HEK293T (cell line): ENCODE data around the gene ZCCHC24.

Experiments
- CTCF ChIA-PET: fragments of 350-600 bp; formaldehyde crosslinking; extraction: SDS; loops from one replicate; lab custom pipeline; 2021; ENCODE audit warnings: antibody characterized with exemption, inconsistent platforms; lab: Yijun Ruan, JAX
- POLR2A ChIA-PET: fragments of 350-600 bp; formaldehyde crosslinking; extraction: SDS; loops from one replicate; lab custom pipeline; 2020; ENCODE audit warnings: antibody characterized with exemption, inconsistent platforms; lab: Yijun Ruan, JAX
- DNase-seq: peaks from one replicate; pipeline ENCODE4 v3.0.0; 2012; ENCODE audit warnings: mixed read lengths; ENCODE audit errors: extremely low spot score
- ARNT ChIP-seq: fragments of 450-650 bp; IDR thresholded peaks from 2 replicates; pipeline ENCODE4 v1.6.1; 2017; ENCODE audit warnings: mild to moderate bottlenecking
- BHLHE40 ChIP-seq: fragments of 450-650 bp; IDR thresholded peaks from 2 replicates; pipeline ENCODE4 v1.6.1; 2016; ENCODE audit warnings: mild to moderate bottlenecking, moderate library complexity, borderline replicate concordance
- CTBP1 ChIP-seq: fragments of 450-650 bp; IDR thresholded peaks from 2 replicates; pipeline ENCODE4 v1.6.1; 2016; ENCODE audit warnings: borderline replicate concordance
- ELF4 ChIP-seq: fragments of 450-650 bp; IDR thresholded peaks from 2 replicates; pipeline ENCODE4 v1.6.1; 2017; ENCODE audit warnings: antibody characterized with exemption
- FOXA1 ChIP-seq: fragments of 450-650 bp; IDR thresholded peaks from 2 replicates; pipeline ENCODE4 v1.6.1; 2016; ENCODE audit warnings: mild to moderate bottlenecking
- FOXK2 ChIP-seq: fragments of 450-650 bp; IDR thresholded peaks from 2 replicates; pipeline ENCODE4 v1.6.1; 2016; ENCODE audit warnings: mild to moderate bottlenecking
- FOXM1 ChIP-seq: fragments of 450-650 bp; IDR thresholded peaks from 2 replicates; pipeline ENCODE4 v1.6.1; 2017; ENCODE audit warnings: mild to moderate bottlenecking, borderline replicate concordance
- HDGF ChIP-seq: fragments of 450-650 bp; IDR thresholded peaks from 2 replicates; pipeline ENCODE4 v1.6.1; 2017; ENCODE audit warnings: antibody characterized with exemption, borderline replicate concordance
- L3MBTL2 ChIP-seq: fragments of 450-650 bp; conservative IDR thresholded peaks from 2 replicates; pipeline ENCODE4 v1.6.1; 2016; ENCODE audit warnings: mild to moderate bottlenecking
- LEF1 ChIP-seq: fragments of 450-650 bp; IDR thresholded peaks from 2 replicates; pipeline ENCODE4 v1.6.1; 2017; ENCODE audit warnings: mild to moderate bottlenecking, borderline replicate concordance
- NFRKB ChIP-seq: fragments of 450-650 bp; IDR thresholded peaks from 2 replicates; pipeline ENCODE4 v1.6.1; 2016; ENCODE audit warnings: mild to moderate bottlenecking, moderate library complexity
- SP1 ChIP-seq: fragments of 450-650 bp; IDR thresholded peaks from 2 replicates; pipeline ENCODE4 v1.6.1; 2017
- SUZ12 ChIP-seq: fragments of 450-650 bp; IDR thresholded peaks from 2 replicates; pipeline ENCODE4 v1.6.1; 2016; ENCODE audit warnings: mild to moderate bottlenecking
- TARDBP ChIP-seq: fragments of 450-650 bp; IDR thresholded peaks from 2 replicates; pipeline ENCODE4 v1.6.1; 2016
- ZNF384 ChIP-seq: fragments of 450-650 bp; IDR thresholded peaks from 2 replicates; pipeline ENCODE4 v1.6.1; 2016
- TF ChIP-seq, protein P1 (sequence below): fragments of 450-650 bp; IDR thresholded peaks from 2 replicates; pipeline ENCODE4 v1.6.1; 2016

Gene ZCCHC24

DNA sequence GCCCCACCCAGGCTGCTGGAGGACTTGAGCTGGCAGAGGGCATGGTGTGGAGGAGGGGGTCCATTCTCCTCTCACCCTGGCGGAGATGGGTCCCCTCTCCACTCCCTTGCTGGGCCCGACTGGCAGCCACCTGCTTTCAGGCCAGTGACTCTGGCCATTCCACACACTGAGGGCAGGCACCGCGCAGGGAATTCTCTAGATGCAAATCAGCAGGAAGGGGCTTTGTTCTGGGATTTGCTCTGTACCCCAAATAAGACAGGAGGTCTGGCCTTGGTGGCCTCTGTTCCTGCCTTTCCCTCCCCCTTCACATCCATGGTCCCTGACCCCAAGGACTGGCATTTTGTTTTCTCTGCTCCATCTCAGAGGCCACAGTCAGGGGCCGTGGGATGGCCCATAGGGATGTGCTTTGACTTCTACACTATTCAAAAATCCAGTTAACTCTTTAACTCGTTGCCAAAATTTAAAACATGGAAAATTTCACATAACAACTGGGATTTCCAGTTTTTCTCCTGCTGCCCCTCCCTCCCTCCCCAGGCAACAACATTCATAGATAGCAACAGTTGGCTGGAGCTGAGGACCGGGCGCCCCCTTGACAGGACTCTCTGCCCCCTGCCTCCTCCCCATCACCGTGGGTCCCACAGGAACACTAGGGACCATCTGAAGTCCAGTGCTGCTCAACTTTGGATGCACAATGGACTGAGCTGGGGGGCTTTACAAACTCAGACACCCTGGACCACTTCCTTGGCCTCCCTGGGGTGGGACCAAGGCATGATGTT, 64.3 kb downstream of the ZCCHC24 start:
- ChIA-PET CTCF (interaction anchor here (0.7 kb wide), 1 partner anchor 86 kb away, joined by 3 read pairs; no protein-coding TSS in a partner anchor), POLR2A (no interaction called here)
- TF ChIP-seq, protein P1, sequence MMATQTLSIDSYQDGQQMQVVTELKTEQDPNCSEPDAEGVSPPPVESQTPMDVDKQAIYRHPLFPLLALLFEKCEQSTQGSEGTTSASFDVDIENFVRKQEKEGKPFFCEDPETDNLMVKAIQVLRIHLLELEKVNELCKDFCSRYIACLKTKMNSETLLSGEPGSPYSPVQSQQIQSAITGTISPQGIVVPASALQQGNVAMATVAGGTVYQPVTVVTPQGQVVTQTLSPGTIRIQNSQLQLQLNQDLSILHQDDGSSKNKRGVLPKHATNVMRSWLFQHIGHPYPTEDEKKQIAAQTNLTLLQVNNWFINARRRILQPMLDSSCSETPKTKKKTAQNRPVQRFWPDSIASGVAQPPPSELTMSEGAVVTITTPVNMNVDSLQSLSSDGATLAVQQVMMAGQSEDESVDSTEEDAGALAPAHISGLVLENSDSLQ = no peak
- TF ChIP-seq CTBP1 (no peak), ELF4 (no peak), TARDBP (no peak), FOXM1 (no peak), SUZ12 (no peak)

DNA sequence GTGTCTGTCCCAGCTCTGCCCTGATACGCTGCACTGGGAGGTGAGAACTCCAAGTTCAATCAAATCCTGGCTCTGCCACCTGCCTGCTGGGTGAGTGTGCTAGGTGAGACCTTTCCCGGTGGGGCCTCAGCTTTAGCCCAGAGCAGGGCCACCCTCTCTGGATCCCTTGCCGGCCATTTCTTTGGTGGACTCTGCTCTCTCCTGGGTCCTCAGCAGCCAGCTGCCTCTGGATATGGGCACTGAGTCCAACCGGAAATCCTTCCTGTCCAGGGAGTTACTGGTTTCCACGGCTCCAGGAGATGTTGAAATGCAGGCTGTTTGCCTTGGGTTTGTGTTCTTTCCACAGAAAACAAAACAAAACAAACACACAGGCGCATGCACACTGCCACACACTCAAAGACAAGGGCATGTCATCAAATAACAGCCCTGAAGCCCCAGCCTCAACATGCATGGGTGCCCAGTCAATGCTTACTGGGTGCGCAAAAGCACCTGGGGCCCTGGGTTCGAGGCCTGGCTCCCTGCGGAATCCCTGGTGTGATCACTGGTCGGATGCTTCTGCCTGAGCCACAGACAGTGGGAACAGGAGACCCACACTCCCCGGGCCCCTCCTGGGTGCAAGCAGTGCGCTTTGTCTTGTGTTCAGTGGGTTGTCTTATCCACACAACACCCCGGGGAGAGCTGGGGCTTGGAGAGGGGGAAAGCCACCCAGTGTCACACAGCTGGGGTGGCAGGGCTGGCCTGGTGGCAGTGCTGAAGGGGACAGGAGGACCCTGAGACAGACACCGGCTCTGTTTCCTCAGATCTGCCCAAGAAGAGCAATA, 65.1 kb downstream of the ZCCHC24 start:
- no peak for TF ChIP-seq SP1
- no peak for TF ChIP-seq ZNF384
- no peak for TF ChIP-seq FOXM1
- TF ChIP-seq ARNT = no peak
- TF ChIP-seq BHLHE40 = no peak
- no peak for TF ChIP-seq CTBP1
- no peak for TF ChIP-seq FOXA1
- no peak for TF ChIP-seq HDGF
- no peak for TF ChIP-seq FOXK2
- no peak for TF ChIP-seq TARDBP
- TF ChIP-seq LEF1 = no peak
- TF ChIP-seq ELF4 = no peak
- ChIA-PET POLR2A (no interaction called here), CTCF (interaction anchor here (0.7 kb wide), 1 partner anchor 87 kb away, joined by 3 read pairs; no protein-coding TSS in a partner anchor)
- no peak for DNase-seq

More for the DNA sequence above, 64.3 kb downstream of the ZCCHC24 start:
- peak; percentile 6 for DNase-seq

DNA sequence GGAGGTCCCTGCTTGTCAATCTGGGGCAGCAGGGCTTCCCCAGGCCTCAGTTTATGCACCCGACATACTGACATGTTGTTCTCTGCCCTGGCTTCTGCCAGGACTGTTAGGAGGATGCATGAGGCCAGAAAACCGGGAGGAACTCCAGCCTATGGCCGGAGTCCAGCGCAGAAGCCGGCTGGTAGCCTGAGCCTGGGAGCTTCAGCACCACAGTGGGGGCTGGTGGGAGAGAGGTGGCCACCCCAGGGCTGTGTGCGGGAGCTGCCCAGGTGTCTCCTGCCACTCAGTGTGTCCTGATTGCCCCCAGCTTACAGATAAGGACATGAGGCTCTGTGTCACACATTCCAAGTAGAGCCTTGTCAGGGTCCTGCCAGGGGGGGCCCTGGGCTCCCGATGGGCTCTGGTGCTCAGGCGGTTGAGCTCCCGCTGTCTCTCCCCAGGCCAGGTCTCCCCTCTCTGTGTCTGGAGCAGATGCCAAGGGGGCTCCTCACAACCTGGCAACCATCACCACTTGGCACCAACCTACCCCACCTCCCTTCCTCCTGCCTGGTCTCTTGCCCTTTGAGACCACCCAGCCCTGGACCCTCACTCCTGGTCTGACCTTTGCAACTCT, 65.8 kb downstream of the ZCCHC24 start:
- ChIA-PET CTCF (no interaction called here), POLR2A (no interaction called here)
- DNase-seq = no peak
- TF ChIP-seq SP1 (no peak), FOXA1 (no peak), ELF4 (no peak), BHLHE40 (no peak)

DNA sequence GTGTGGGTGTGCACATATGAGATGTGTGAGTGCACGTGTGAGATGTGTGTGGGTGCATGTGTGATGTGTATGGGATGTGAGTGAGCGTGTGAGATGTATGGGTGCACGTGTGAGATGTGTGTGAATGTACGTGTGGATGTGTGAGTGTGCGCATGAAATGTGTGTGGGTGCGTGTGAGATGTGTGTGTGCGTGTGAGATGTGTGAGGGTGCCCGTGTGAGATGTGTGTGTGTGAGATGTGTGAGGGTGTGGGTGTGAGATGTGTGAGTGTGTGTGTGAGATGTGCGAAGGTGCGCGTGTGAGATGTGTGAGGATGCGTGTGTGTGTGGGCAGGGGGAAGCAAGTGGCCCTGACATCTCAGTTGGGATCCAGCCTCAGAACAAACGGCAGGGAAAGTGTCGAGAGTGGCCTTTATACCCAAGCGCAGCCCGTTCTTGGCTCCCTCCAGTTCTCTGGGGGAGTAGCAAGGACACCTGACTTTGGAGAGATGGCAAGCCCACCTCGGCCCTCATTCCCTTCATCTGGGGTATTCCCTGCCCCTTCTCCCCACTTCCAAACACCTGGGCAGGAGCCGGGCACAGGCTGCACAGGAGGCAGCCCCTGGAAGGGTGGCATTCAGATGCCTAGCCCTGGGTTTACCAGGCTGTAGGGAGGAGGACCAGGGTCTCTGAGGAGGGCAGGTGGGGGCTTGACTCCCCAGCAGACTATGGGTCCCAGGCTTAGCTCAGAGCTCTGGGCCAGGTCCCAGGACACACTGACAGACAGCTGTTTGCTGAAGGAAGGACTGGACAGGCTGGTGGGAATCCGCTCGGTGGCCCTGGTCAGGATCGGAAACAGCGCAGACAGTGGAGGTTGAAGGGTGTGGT, 66.5 kb downstream of the ZCCHC24 start:
- TF ChIP-seq HDGF (no peak), SP1 (no peak), FOXM1 (no peak), ARNT (no peak), ELF4 (no peak), BHLHE40 (no peak), FOXK2 (no peak), SUZ12 (no peak)
- DNase-seq = no peak
- ChIA-PET POLR2A (no interaction called here), CTCF (no interaction called here)

DNA sequence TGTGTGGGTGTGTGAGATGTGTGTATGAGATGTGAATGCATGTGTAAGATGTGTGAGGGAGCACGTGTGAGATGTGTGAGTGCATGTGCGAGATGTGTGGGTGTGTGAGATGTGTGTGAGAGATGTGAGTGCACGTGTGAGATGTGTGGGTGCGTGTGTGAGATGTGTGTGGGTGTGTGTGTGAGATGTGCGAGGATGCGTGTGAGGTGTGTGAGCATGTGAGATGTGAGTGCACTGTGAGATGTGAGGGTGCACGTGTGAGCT, 67.1 kb downstream of the ZCCHC24 start:
- ChIA-PET CTCF (no interaction called here), POLR2A (no interaction called here)
- TF ChIP-seq HDGF = no peak
- TF ChIP-seq ARNT = no peak
- no peak for TF ChIP-seq SUZ12
- no peak for TF ChIP-seq FOXK2
- no peak for TF ChIP-seq ELF4
- no peak for TF ChIP-seq FOXM1
- TF ChIP-seq NFRKB = no peak
- no peak for TF ChIP-seq BHLHE40
- TF ChIP-seq, protein P1 = no peak
- TF ChIP-seq LEF1 = no peak
- no peak for TF ChIP-seq L3MBTL2
- no peak for TF ChIP-seq FOXA1
- no peak for TF ChIP-seq SP1
- no peak for DNase-seq

DNA sequence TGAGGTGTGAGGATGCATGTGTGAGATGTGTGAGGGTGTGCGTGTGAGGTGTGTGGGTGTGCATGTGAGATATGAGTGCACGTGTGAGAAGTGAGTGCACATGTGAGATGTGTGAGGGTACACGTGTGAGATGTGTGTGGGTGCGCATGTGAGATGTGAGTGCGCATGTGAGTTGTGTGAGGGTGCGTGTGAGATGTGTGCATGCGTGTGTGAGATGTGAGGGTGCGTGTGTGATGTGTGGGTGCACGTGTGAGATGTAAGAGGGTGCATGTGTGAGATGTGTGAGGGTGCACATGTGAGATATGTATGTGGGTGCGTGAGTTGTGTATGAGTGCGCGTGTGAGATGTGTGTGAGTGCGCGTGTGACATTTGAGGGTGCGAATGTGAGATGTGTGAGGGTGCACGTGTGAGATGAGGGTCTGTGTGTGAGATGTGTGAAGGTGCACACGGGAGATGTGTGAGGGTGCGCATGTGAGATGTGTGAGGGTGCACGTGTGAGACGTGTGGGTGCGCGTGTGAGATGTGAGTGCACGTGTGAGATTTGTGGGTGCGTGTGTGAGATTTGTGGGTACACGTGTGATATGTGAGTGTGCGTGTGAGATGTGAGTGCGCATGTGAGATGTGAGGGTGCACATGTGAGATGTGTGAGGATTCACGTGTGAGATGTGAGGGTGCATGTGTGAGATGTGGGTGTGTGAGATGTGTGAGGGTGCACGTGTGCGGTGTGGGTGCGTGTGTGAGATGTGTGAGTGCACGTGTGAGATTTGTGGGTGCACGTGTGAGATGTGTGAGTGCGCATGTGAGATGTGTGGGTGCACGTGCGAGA, 67.7 kb downstream of the ZCCHC24 start:
- no peak for DNase-seq
- POLR2A ChIA-PET = no interaction called here
- CTCF ChIA-PET = no interaction called here
- TF ChIP-seq ZNF384 (no peak), LEF1 (no peak), CTBP1 (no peak), ELF4 (no peak), NFRKB (no peak), HDGF (no peak), FOXA1 (no peak), FOXM1 (no peak), SUZ12 (no peak), ARNT (no peak)
- TF ChIP-seq, protein P1 = no peak
